Measurements from ENCODE around the gene GRM3. TPM values are rescaled to one million over a fixed set of nuclear protein-coding genes. Genes with fewer than 3 reads are reported as not detected.

The GRM3 gene
- total RNA-seq, 6 experiments from 2014 or later = not detected

DNA sequence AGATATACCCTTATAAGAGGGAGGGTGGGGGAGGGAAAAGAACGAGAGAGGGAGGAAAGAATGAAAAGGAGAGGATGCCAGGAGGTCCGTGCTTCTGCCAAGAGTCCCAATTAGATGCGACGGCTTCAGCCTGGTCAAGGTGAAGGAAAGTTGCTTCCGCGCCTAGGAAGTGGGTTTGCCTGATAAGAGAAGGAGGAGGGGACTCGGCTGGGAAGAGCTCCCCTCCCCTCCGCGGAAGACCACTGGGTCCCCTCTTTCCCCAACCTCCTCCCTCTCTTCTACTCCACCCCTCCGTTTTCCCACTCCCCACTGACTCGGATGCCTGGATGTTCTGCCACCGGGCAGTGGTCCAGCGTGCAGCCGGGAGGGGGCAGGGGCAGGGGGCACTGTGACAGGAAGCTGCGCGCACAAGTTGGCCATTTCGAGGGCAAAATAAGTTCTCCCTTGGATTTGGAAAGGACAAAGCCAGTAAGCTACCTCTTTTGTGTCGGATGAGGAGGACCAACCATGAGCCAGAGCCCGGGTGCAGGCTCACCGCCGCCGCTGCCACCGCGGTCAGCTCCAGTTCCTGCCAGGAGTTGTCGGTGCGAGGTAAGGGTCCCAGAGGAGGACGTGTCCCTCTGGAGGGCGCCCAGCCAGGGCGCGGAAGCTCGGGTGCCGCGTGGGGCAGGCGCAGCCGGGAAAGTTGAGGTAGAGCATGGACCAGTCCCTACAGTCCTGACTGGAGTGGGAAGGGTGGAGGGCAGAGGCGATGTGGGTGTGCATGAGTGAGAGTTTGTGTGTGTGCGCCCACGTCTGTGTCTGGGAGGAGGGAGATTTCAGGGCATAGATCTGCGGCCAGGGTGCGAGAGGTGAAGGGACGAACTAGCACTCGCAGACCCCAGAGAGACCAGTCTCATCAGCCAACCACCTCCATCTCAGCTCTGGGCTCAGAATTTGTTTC, 844 bp downstream of the GRM3 start:
- DNase-seq = no peak
- H3K4me3 Mint-ChIP-seq = no peak overlapping the region
- H3K9me3 Mint-ChIP-seq = peaks cover under 1% of the 10 kb centered on the region; the same call in 1 of the 2 replicates
- no peak overlapping the region for H3K27ac Mint-ChIP-seq
- no peaks in the 10 kb centered on the region for H3K36me3 Mint-ChIP-seq (ENCODE audit: low read depth)
- H3K27me3 Mint-ChIP-seq (ENCODE audit: insufficient read depth) = no peaks in the 10 kb centered on the region
- TF ChIP-seq, protein P1, sequence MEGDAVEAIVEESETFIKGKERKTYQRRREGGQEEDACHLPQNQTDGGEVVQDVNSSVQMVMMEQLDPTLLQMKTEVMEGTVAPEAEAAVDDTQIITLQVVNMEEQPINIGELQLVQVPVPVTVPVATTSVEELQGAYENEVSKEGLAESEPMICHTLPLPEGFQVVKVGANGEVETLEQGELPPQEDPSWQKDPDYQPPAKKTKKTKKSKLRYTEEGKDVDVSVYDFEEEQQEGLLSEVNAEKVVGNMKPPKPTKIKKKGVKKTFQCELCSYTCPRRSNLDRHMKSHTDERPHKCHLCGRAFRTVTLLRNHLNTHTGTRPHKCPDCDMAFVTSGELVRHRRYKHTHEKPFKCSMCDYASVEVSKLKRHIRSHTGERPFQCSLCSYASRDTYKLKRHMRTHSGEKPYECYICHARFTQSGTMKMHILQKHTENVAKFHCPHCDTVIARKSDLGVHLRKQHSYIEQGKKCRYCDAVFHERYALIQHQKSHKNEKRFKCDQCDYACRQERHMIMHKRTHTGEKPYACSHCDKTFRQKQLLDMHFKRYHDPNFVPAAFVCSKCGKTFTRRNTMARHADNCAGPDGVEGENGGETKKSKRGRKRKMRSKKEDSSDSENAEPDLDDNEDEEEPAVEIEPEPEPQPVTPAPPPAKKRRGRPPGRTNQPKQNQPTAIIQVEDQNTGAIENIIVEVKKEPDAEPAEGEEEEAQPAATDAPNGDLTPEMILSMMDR (IDR thresholded peaks at IDR 0.05) = no peak
- H3K4me1 Mint-ChIP-seq (ENCODE audit: low read depth) = no peaks in the 10 kb centered on the region

DNA sequence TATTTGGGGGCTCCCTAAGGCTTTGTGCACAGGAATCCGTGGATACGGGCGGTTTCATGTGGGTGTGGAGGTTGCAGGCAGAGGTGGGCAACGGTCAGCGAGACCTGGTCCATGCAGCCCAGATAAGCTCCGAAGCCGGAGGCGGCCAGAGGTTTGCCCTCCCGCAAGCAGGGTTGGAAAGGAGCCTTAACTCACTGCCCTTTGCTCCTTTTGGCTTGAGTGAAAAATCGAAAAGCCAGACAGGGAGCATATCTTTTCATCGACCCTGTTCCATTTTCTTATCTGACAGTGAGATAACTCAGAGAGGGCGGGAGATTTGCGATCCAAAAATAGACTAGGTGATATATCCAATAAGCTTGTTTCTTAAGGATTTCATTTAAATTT, 1.5 kb downstream of the GRM3 start:
- H3K27me3 Mint-ChIP-seq (ENCODE audit: insufficient read depth) = no peaks in the 10 kb centered on the region
- no peaks in the 10 kb centered on the region for H3K36me3 Mint-ChIP-seq (ENCODE audit: low read depth)
- H3K4me1 Mint-ChIP-seq (ENCODE audit: low read depth) = no peaks in the 10 kb centered on the region
- H3K27ac Mint-ChIP-seq = no peak overlapping the region
- H3K4me3 Mint-ChIP-seq = no peak overlapping the region
- TF ChIP-seq, protein P1 (IDR thresholded peaks at IDR 0.05) = no peak
- no peaks in the 10 kb centered on the region; the same call in 1 of the 2 replicates for H3K9me3 Mint-ChIP-seq
- DNase-seq = no peak

DNA sequence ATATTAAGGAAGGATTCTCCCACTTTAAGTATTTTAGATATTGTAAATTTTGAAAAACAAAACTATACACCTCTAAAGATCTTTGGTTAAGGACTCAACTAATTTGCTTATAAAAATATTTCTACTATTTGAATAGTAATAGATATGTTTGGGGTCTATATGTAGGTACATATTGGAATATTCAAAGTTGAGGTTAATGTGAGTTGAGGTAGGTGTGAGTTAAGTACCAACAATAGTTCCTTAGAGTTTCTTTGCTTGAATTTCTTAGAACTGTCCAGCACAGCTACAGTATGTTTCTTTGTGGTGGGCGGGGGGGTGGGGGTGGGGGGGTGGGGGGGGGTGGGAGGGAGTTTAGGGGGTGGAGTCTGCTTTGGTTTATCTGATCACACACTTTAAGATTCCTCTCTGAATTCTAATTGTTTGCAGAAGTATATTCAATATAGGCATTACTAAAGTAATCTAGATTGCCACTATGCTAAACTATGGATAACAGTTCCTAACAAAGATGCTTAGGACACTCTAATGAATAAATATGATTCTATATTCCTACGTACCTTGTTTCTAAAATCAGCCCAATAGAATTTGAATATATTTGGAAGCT, 2.1 kb downstream of the GRM3 start:
- no peak for DNase-seq

DNA sequence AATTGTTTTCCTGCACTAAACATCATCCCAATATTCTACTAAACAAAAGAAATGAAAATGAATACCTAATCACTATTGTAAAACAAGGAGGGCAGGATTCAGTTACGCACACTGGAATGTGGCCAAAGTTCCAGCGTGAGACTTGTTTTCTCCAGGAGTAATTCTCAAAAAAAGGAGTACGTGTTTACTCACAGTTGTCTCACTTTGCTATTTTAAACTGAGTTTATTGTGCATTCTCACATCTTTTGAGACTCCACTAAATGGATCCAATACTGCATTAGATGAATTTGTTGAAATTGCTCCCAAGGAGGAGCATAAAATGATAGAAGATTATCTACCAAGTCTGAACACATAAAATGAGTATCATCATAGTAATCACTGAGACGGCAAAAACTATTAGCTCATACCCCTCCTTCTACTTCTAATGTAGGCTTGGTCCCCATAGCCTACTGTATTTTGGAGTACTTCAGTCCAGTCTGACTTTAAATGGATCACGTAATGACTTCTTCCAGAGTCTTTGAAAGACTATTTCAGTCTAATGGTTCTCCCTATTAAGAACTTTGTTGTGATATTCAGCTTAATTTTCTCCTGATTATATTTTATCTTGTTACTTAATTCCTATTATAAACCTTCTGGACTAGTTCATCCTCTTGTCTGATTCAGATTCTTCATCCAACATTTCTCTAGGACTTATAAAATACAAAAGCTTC, 3.8 kb downstream of the GRM3 start:
- no peak overlapping the region for H3K27ac Mint-ChIP-seq
- no peaks in the 10 kb centered on the region for H3K4me1 Mint-ChIP-seq (ENCODE audit: low read depth)
- H3K9me3 Mint-ChIP-seq = peaks cover 14% of the 10 kb centered on the region; the same call in 1 of the 2 replicates
- no peaks in the 10 kb centered on the region; the same call in 1 of the 2 replicates for H3K36me3 Mint-ChIP-seq (ENCODE audit: low read depth)
- DNase-seq = no peak
- H3K4me3 Mint-ChIP-seq = no peak overlapping the region
- TF ChIP-seq, protein P1 (IDR thresholded peaks at IDR 0.05) = no peak
- no peaks in the 10 kb centered on the region for H3K27me3 Mint-ChIP-seq (ENCODE audit: insufficient read depth)

More for the DNA sequence above, 2.1 kb downstream of the GRM3 start:
- no peaks in the 10 kb centered on the region for H3K27me3 Mint-ChIP-seq (ENCODE audit: insufficient read depth)
- H3K36me3 Mint-ChIP-seq (ENCODE audit: low read depth) = no peaks in the 10 kb centered on the region
- no peak overlapping the region for H3K4me3 Mint-ChIP-seq
- H3K9me3 Mint-ChIP-seq = peaks cover under 1% of the 10 kb centered on the region; the same call in 1 of the 2 replicates
- no peak overlapping the region for H3K27ac Mint-ChIP-seq
- TF ChIP-seq, protein P1 (IDR thresholded peaks at IDR 0.05) = no peak
- no peaks in the 10 kb centered on the region for H3K4me1 Mint-ChIP-seq (ENCODE audit: low read depth)

DNA sequence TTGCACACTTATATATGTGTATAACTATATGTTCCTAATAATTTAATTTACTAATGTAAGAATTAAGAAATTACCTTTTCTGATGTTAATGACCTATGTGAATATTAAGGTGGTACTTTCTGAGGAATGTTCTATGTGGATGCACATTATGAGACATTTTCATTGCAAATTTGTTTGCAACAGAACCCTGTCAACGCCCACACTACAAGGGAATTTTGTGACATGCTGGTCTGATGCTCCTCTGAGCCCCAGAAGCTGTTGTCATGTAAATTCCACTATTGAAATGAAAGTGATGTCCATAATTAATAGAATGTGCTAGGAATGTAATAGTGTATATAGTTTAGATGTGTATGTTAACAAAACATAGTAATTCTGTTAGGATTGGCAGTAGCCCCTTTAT, 4.5 kb downstream of the GRM3 start:
- Mint-ChIP-seq H3K27me3 (ENCODE audit: insufficient read depth) (no peaks in the 10 kb centered on the region), H3K9me3 (peaks cover 14% of the 10 kb centered on the region; the same call in 1 of the 2 replicates), H3K27ac (no peak overlapping the region), H3K4me1 (ENCODE audit: low read depth) (no peaks in the 10 kb centered on the region), H3K36me3 (ENCODE audit: low read depth) (no peaks in the 10 kb centered on the region; the same call in 1 of the 2 replicates), H3K4me3 (no peak overlapping the region)
- no peak for DNase-seq
- TF ChIP-seq, protein P1 (IDR thresholded peaks at IDR 0.05) = no peak

Measured in HFFc6 (cell line).